Hippocampal formation (tissue), 2 donors: ENCODE data around the gene DNER.
"Not testable (repeated sequence)": the region's sequence is repeated elsewhere in the genome, so short reads cannot be mapped to it uniquely, and the experiment has no call there.

ENCODE experiments used
- DNase-seq, 2 donors: peaks; one replicate each; lab custom pipeline; 2025; lab: John Stamatoyannopoulos, UW

The DNER gene

GRCh38 chr2:229405796-229406195 lies 308.6 kb downstream of the DNER start:
- DNase-seq, result no peak

GRCh38 chr2:229403296-229403695 lies 311.1 kb downstream of the DNER start:
- no peak for DNase-seq

- DNase-seq, result no peak
Observed at GRCh38 chr2:229401171-229401865, 313.0 kb downstream of the DNER start.

- DNase-seq, result no peak
Observed at GRCh38 chr2:229393926-229394325, 320.4 kb downstream of the DNER start.

GRCh38 chr2:229392196-229392595 lies 322.2 kb downstream of the DNER start:
- DNase-seq, result peak in 1 of 2 donors; percentile 37

GRCh38 chr2:229388731-229389130 lies 325.6 kb downstream of the DNER start:
- DNase-seq, result no peak

GRCh38 chr2:229387866-229388265 lies 326.5 kb downstream of the DNER start:
- no peak for DNase-seq

GRCh38 chr2:229380101-229380625 lies 334.2 kb downstream of the DNER start:
- DNase-seq, result no peak

GRCh38 chr2:229378386-229378785 lies 336.0 kb downstream of the DNER start:
- no peak for DNase-seq

- no peak for DNase-seq
Observed at GRCh38 chr2:229376866-229377265, 337.5 kb downstream of the DNER start.

GRCh38 chr2:229375251-229375650 lies 339.1 kb downstream of the DNER start:
- DNase-seq, result no peak

- DNase-seq, result not testable (repeated sequence)
Observed at GRCh38 chr2:229373311-229373710, 341.0 kb downstream of the DNER start.

- DNase-seq, result no peak
Observed at GRCh38 chr2:229372207-229372606, 342.1 kb downstream of the DNER start.

GRCh38 chr2:229371086-229371485 lies 343.3 kb downstream of the DNER start:
- DNase-seq, result peak in 1 of 2 donors; percentile 10

GRCh38 chr2:229370509-229370908 lies 343.8 kb downstream of the DNER start:
- peak in 1 of 2 donors; percentile 38 for DNase-seq

- DNase-seq, result no peak
Observed at GRCh38 chr2:229363185-229363814, 351.1 kb downstream of the DNER start.

GRCh38 chr2:229350883-229351282 lies 363.5 kb downstream of the DNER start:
- no peak for DNase-seq

- DNase-seq, result no peak
Observed at GRCh38 chr2:229350117-229350805, 364.1 kb downstream of the DNER start.

GRCh38 chr2:229348128-229348527 lies 366.2 kb downstream of the DNER start:
- DNase-seq, result no peak

- no peak for DNase-seq
Observed at GRCh38 chr2:229346816-229347540, 367.4 kb downstream of the DNER start.

- DNase-seq, result no peak
Observed at GRCh38 chr2:229344955-229345354, 369.4 kb downstream of the DNER start.

- no peak for DNase-seq
Observed at GRCh38 chr2:229344151-229344551, 370.2 kb downstream of the DNER start.
